Fibroblast of the aortic adventitia (primary cell): ENCODE results near the gene KRT1. TPM values are rescaled to one million over a fixed set of nuclear protein-coding genes. Genes with fewer than 3 reads are reported as not detected.

Experiments used
- DNase-seq: peaks from one replicate; pipeline ENCODE4 v3.0.0-alpha.2; 2010; ENCODE audit warnings: low read depth
- H3K4me3 ChIP-seq: 2 replicates; pipeline ENCODE4 v1.5.1; 2011; ENCODE audit warnings: low read depth, mild to moderate bottlenecking, control low read depth, low read length, moderate library complexity
- CTCF ChIP-seq: IDR thresholded peaks from 2 replicates; pipeline ENCODE4 v1.5.1; 2011; ENCODE audit warnings: mild to moderate bottlenecking, low read length, control low read depth, inconsistent platforms; ENCODE audit not compliant: insufficient read depth
- total RNA-seq: library from RNA; depleted of rRNA; stranded (reverse); fragments of >200 nt; gene quantifications from 2 replicates; pipeline ENCODE4 v1.2.3, GENCODE V29; 2012; ENCODE audit warnings: low replicate concordance

KRT1 gene
- total RNA-seq, 1 donor, result not detected

DNA sequence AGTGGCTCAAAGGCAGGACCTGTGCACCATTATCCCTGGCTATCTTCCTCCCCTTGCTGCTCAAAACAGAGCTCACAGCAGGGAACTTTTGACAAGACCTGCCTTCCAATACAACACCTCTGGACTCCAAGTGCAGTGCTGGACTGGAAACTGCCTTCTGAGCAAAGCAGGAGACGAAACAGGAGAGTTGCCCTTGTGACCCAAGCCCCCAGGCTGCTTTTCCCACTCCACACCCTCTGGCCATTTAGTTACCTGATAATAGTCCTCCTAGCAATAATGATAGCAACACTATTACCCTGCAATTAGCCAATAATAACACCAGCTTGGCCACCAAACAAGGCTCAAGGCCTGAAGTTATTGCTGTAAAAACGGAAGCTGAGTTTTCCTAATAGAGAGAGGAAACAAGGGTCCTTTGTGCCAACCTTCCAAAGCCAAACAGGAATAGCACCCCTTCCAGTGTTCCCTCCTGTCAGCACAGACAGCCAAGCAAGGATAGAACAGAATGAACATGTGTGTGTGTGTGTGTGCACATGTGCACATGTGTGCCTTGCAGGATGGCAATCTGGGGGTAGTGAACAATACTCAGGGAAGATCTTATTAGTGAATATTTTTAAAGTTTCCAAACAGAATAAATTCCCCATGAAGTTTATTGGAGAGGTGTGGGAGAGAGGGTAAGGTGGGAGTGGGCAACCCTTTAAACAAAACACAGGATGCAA, 52.7 kb downstream of the KRT1 start:
- TF ChIP-seq CTCF, result no peak
- no peak overlapping the region for H3K4me3 ChIP-seq
- no peak for DNase-seq

Other genes starting within 250 kb of the KRT1 start
- gene KRT75, start 246.0 kb downstream of the KRT1 start, total RNA-seq, result not detected in 2 replicates
- gene KRT6B, start 228.3 kb downstream of the KRT1 start, total RNA-seq, result not detected in 2 replicates
- gene KRT6C, start 206.6 kb downstream of the KRT1 start, total RNA-seq, result not detected in 2 replicates
- gene KRT6A, start 187.2 kb downstream of the KRT1 start, total RNA-seq, result not detected in 2 replicates
- gene KRT5, start 160.0 kb downstream of the KRT1 start, total RNA-seq, result not detected in 2 replicates
- gene KRT71, start 127.3 kb downstream of the KRT1 start, total RNA-seq, result not detected in 2 replicates
- gene KRT74, start 106.6 kb downstream of the KRT1 start, total RNA-seq, result not detected in 2 replicates
- not detected in 2 replicates for gene KRT72, start 78.9 kb downstream of the KRT1 start, total RNA-seq
- not detected in 2 replicates for gene KRT73, start 61.8 kb downstream of the KRT1 start, total RNA-seq
- not detected in 2 replicates for gene KRT2, start 28.2 kb downstream of the KRT1 start, total RNA-seq
- gene KRT77, start 23.1 kb upstream of the KRT1 start, total RNA-seq, result not detected in 2 replicates
- not detected in 2 replicates for gene KRT76, start 96.9 kb upstream of the KRT1 start, total RNA-seq
- gene KRT3, start 115.7 kb upstream of the KRT1 start, total RNA-seq, result not detected in 2 replicates
- not detected in 2 replicates for gene KRT4, start 133.7 kb upstream of the KRT1 start, total RNA-seq
- gene KRT79, start 153.9 kb upstream of the KRT1 start, total RNA-seq, result not detected in 2 replicates
- gene KRT78, start 168.6 kb upstream of the KRT1 start, total RNA-seq, result not detected in 2 replicates
- 5.4 and 15.4 TPM in 2 replicates for gene KRT8, start 224.7 kb upstream of the KRT1 start, total RNA-seq